Measurements from ENCODE around the gene FCHSD2.

FCHSD2 gene

DNA sequence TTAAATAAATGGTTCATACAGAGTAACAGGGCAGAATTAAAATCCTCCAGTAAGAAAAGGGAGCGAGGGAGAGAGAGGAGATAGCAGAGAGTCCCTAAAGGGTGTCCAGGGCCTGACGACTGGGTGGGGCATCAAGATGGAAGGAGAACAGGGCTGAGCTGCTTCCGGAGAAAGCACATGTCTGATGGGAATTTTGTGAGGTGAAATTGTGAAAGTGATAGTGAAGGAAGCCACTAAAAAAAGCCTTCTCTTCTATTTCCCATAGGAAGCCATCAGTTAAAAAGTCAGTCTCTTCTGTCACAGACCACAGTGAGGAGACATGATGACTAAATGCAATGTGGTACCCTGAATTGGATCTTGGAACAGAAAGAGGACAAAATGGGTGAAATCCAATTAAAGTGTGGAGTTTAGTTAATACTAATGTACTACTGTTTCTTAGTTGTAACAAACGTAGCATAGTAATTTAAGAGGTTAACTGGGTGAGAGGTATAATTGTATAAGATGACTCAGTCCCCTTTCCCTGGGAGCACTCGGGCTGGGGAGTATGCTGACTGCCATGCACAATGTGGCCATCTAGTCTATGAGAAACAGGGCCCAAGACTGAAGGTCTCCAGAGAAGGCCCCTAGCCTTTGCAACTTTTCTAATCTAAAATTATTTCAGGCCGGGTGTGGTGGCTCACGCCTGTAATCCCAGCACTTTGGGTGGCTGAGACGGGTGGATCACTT lies 29.5 kb upstream of the FCHSD2 start:
- no peak for DNase-seq

DNA sequence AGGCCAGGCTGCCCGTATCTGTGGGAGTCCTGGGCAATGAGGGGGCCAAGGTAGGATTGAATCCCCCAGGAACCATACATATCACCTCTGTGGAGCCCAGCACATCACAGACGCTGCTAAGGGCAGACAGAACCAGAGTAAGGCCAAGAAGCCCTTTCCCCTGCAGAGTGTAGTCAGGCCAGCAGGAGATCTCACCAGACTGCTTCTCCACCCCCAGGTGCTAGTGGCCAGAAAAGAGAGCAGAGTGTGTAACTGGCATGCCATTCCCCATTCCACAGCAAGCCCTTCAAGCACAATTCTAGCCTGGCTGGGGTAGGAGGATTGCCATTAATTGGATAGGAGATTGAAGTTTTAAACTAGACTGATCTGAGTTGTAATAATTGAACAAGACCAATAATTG lies 28.0 kb upstream of the FCHSD2 start:
- DNase-seq = no peak

DNA sequence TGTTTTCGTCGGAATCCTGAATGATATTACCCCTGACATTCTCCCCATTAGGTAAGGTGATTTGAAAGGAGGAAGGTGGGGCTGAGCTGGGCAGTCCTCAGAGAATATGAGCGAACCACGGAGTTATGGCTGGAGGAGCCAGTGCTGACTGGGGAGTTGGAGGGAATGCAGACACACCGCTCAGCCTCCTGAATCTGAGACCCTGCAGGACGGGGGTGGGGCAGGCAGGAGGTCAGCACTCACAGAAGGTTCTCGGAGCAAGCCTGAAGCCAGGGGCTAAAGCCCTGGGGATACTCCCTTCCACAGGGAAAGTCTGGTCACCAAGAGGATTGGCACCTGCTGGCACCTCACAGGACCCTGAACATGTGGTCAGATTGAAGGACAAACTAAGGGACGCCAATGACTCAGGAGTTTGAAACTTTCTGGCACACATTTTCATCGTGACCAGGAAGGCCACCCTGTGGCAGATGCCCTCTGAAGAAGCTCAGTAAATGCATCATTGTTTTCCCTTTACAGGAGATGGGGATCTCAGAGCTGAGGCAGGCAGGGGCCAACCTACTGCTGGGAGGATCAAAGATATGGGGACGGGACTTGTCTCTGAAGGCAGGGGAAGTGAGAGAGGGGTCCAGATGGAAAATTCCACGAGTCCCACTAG lies 26.9 kb upstream of the FCHSD2 start:
- no peak for DNase-seq

DNA sequence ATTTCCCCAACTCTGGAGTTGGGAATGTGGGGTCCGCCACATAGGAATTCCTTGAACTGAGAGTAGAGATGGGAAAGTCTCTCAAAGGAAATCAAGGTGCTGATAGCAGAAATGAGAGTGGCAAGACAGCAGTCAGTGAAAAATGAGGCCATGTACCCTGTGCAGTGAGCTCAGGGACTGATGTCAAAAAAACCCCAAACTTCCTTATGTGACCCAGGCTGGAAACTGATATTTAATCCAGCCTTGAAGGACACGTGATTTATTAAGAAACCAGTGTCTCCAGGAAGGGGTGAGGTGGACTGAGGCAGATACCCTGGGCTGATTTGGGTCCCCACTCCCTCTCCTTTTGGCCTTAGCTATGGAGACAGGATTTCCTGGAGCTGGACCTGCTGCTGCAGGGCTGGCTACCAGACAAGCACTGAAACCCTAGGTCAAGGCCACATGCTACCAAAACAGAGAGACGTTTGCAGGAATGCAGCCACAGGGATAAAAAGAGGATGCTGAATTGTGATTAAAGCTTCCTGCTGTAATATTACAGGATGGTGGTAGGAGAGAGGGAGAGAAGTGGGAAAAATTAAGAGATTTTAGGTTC lies 25.3 kb upstream of the FCHSD2 start:
- DNase-seq = no peak

DNA sequence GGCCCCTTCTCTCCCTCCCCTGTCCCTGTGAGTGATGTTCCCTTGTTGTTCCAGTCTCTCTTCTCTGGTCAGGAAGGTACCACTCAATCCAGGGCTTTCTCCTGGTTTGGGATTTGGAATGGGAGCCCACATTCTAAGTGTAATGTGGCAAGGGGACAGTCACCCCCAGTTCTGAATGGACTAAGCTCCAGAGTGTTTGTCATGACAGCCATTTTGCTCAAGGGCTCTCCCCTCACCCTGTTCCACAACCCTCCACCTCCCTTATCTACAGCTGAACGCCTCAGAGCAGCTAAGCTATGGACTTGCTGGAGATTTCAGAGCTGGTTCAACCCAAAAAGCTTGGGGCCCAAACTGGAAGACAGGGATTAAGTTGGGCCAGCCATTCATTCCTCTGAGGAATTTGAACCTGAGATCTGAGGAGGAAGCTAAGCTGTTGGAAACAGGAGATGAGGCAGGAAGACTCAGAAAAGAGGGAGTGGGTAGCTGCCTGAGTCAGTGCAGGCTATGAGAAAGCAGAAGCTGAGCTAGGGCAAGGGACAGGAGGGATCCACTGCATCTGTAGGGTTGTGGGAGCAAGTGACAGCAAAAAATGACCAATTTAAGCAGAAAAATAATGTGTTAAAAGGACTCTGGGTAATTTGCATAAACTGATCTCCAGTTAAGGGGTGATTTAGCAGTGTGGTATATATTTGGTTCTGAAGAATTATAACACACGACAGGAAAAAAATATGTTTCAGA lies 22.9 kb upstream of the FCHSD2 start:
- DNase-seq = no peak

DNA sequence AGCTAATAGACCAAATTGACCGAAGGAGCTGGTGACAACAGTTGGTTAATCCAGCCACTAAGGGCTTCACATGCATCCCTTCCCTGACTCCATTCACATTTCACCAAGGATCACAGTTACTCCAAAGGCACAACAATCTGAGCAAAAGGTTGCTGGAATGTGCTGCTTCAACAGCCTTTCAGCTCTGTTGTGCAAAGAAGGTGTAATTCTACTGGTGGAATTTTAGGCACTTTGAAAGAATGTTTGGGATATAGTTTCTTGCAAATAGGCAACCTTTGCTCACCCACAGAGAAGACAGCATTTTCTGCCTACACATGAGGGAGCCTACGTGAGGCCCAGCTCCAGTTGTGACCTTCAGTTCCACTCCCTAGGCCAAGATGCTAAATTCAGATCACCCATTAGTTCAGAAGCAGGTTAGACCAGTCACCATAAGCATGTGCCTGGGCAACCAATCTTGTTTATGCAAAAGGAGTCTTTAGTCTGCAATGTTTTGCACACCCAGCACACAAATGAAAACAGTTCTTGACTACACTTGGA lies 21.6 kb upstream of the FCHSD2 start:
- DNase-seq = no peak

DNA sequence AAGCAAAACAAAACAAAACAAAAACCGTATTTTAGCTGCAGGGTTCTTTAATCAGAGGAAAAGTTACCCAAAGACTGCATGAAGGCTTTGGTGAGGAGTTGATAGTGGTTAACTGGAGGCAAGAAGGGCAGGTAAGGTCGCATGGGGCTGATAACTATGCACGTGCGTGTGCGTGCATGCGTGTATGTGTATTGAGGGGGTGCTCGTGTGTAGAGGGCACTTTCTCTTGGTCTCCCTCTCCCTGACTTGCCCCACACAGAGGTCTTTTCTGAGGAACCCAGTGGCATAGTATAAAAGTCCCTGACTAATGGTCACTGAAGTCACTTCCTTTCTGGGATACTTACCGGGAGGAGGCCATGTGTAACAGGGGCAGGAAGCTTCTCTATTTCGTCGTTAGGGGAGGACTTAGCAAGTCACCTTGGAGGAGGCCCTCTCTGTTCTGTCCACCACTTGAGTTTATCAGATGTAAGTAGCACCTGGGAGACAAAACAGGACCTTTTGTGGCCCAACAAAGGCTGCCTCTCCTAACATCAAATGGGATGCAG lies 20.1 kb upstream of the FCHSD2 start:
- no peak for DNase-seq

DNA sequence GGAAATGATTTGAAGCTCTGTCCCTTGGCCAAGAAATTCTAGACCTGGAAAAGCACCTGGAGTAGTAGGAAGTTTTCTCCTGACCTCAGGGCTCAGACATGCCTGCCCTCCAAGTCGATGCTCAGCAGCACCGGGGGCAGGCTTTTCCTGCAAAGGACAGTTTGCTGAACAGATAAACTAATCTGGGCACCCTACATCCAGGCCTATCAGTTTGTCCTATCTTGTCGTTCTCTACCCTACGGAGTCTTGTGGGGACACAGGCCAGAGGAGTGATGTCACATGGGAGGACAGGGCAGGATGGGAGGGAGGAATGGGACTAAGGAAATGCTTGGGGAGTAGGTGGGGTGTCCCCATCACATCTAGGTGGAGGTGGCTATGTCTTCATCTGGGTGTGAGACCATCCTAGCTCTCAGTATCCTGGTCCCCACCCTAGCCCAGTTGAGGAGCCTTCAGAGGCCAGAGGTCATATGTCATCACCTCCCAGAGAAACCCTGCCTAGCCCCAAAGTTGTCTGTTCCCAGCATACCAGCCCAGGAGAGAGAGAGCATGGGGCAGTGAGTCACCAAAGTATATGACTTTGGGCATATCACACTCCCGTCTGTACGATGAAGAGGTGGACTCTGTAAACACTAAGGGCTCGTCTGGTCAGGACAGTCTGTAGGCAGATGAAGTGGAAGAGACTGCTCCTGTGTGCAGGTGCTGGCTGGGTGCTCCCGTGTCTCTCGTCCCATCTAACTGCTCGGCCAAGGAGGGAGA lies 18.1 kb upstream of the FCHSD2 start:
- DNase-seq = no peak

DNA sequence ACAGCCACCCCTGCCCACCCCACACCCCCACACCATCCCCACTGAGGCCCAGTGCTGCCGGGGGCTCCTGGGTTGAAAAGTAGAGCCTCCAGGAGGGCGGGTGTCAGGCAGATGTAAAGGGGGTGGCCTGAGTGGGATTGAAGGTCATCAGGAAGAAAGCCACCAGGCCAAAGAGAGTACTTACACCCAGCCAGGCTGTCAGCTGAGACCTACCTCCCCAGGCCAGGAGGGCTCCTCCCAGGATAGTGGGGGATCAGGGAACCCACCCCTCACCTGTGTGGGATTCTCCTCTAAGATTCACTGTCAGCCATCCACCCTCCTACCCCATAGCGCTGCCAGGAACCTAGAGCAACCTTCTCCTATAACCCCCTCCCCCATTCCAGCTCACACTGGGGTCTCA lies 17.2 kb upstream of the FCHSD2 start:
- DNase-seq = no peak

DNA sequence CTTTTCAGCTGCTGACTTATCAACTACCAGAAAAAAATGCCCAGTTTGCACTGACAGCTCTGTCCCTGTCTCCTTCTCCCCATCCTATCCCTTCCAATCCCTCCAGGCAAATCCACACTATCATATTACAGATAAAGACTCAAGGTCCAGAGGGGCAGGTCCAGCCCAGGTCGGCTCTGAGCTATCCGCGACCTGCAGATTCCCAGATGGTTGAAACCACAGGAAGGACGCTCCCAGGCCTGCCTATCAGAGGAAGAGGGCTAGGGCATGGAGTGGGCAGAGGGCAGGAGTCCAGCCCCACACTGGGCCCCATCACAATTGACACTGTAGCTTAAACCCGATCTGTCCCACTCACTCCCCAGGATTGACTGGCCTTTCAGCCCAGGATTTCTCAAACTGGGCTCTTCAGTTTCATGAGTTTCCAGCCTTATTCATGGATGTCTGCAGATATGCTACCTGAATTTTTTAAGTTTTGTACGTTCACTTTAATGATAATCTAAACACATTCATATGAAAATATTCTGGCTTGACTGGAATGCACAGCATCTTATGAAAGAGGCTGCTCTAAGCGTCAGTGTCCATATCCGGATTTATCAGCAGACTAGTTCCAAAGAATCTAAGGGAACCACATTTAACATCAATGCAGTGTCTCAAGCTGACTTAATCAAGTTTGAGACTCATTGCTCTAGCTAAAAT lies 16.4 kb upstream of the FCHSD2 start:
- DNase-seq = no peak

DNA sequence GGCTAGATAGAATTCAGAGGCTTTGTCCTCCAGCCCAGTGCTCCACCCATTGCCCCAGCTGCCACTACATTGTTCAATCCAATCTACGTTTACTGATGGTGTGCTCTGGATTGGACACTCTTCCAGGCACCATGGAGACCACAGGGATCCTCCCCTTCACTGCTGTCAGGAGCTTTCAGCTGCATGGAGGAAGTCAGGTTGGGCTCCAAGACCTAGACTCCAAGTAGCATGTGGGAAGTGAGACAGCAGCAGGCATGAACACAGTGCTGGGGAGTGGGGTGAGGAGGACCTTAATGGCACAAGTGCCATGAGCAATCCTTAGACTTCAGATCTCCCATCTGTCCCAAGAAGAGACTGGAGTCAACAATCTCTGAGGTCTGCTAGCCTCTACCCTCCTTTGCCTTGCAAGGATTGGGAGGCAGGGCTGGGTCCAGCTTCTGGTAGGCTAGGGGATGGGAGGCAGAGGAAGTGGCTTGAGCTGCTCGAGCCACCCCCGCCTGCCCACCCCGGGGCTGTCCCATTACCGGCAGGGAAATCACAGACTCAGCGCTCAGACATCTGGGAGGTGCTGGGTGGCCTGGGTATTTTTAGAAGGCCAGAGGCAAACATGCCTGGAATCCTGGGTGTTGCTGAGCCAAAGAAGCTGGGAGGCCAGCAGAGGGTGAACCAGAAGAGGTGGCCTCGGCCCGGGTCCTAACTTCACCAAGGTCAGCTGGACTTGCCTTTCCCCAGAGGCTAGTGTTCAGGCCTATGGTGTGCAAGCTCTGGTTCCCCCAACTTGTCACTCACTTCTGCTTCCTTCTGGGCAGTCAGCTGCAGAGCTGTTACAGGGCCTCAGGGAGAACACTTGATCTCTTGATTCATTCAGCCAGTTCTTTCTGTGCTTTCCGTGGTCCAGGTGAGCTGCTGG lies 15.2 kb upstream of the FCHSD2 start:
- peak; percentile 39 for DNase-seq

DNA sequence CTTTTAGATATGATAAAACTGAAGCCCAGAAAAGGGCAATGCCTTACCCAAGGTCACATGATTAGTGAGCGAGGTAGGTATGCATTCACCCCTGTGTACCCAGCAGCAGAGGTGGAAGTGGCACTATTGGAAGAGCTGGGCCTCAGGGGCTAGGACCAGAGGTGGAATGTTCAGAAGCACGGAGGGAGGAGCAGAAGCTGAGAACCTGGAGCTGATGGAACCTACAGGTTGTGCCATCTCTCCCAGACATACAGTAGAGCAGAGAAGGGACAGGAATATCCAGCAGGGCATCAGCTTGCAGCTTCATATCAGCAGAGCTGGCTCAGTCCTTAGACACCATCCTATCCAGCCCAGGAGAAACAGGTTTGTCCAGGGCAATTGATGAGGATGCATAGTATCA lies 14.6 kb upstream of the FCHSD2 start:
- DNase-seq = no peak

DNA sequence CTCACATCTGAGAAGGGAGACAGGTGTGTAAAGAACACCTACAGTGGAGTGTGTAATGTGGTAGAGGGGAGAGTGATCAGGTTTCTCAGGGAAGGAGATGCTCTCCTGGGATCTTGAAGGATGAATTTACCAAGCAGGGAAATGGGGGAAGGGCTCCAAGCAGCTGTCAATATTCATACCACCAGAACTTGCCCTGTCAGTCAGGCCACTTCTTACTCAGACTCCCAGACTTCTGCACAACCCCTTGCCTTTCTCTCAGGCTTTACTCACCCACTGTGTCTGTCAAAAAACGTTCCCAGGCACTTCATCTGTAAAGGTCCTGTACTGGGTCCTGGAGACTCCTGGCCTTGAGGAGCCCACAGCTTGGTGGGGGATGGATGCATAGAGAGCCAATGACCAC lies 14.0 kb upstream of the FCHSD2 start:
- no peak for DNase-seq

DNA sequence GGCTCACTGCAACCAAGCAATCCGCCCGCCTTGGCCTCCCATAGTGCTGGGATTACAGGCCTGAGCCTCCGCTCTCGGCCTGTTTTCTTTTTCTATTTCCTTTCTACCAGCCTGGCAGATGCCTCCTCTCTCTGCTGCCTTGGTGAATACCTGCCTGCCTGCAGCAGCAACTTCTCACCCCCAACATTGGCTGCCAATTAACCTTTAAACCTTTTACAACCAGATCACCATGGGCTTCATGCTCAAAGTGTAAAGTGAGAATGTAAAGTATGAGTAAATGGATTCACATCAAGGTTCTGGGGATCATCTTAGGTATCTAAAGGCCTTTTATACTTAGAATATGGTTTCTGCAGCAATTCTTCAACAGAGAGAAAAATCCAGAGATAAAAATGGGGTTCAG lies 13.0 kb upstream of the FCHSD2 start:
- no peak for DNase-seq

DNA sequence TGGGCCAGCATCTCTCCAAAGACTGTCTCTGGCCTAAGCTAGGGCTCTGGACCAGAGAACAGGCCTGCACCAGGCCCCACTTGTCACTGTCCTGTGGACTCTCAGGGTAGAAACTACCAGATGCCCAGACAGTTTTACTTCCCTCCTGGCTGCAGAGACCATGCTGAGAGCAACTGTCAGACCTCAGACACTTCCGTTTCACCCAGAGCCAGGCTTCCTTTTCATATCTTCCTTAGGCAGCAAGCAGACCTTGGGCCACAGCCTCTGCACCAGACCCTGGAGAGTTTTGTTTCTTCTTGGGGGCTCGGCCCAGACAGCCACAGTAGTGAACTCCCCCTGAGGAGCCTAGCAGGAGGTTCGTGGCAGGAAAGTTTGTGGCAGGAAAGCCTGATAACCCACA lies 12.1 kb upstream of the FCHSD2 start:
- DNase-seq = peak; percentile 97

DNA sequence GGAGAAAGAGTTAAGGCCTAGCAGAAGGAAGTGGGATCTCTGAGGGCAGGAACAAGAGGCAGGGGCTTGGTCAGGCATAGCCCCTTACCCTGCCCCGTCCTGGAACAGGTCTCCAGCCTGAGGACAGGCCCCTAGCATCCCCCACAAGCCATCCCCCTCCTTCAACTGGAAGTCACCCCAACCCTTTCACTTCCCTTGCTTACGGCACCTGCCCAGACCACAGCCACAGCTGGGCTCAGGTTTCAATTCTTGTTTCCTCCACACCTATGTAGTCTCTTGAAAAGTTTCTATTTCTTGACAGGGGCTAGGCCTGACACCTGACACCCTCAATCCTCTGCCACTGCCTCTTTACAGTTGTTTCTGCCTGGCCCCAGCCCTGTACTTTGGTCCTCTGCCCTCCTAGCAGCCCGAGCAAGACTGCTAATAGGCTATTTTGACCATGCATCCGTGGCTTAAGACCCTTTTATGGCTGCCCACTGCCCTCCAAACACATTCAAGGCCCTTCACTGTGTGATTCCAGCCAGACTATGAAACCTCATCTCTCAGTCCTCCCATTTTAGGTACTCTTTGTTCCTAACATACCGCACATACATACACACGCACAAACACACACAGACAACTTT lies 10.9 kb upstream of the FCHSD2 start:
- no peak for DNase-seq

DNA sequence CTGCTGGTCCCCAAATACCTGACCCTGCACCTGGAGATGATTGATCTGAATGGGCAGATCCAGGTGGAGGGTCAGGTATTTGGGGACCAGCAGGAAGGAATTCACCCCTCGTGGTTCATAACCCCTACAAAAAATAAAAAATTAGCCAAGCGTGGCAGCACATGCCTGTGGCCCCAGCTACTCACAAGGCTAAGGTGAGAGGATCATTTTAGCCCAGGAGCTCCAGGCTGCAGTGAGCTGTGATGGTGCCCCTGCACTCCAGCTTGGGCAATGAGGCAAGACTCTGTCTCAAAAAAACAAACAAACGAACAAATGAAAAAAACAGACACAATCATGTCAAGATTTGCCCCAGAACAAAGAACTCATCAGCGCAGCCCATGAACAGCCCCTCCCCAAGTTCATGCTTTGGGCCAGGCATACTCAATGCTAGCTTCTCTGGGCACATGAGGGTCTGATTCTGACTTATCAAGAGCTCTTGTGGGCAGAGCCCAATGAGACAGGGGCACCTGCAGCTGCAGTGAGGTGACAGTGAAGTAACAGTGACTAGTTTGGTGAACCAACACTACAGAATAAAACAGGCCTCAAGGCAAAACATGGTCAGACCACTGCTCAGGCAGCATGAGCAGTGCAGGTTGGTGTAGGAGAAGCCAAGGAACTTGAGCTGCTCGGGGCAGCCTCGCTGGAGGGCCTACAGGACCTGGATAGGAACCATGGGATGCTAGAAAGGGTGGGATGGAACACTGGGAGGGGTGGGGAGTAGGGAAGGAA lies 10.2 kb upstream of the FCHSD2 start:
- no peak for DNase-seq

DNA sequence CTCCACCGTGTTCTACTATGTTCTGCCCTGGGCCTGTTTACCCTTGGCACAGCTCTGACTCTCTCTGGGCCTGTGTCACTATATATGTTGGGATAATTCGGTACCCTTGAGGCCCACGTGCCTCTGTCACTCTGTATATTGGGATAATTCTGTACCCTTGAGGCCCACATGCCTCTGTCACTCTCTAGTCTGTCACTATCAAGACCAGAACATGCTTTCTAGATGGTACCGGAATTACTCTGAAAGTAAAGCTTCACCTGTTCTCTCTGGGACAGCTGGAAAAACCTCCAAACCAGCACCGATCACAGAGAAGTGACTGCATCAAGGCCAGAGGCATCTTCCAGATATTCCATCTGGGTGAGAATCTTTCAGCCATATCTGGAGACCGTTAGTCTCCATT lies 9.3 kb upstream of the FCHSD2 start:
- DNase-seq = no peak

DNA sequence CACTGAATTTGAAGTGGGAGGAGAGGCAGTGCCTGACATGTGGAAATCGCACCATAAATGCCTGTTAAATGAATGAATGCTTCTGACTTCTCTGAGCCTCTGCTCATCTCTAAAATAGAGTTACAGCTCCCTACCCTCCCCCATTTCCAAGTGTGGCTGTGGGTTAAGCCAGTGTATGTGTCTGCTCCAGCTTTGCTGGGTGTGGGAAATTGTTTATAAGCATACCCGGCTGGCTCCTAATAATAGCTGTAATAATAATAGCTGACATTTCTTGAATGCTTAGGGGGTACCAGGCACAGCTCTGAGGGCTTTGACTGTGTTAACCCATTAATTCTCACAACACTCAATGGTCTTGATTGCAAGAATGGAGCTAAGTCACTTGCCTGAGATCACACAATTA lies 7.0 kb upstream of the FCHSD2 start:
- DNase-seq = no peak
